Stimulated activated CD4-positive, alpha-beta T cell treated with anti-CD3 and anti-CD28 coated beads, Interleukin-15, amount 100 ng/mL, for 48 hours (primary cell): ENCODE results near the gene CAMK2D.

Source experiments
- DNase-seq, 2 donors: peaks; one replicate each; pipeline ENCODE4 v3.0.0-alpha.2; 2020; ENCODE audit warnings: low read depth in 2 of 2

Gene CAMK2D

GRCh38 chr4:113472864-113473263, 288.7 kb downstream of the CAMK2D start:
- DNase-seq: no peak

DNA sequence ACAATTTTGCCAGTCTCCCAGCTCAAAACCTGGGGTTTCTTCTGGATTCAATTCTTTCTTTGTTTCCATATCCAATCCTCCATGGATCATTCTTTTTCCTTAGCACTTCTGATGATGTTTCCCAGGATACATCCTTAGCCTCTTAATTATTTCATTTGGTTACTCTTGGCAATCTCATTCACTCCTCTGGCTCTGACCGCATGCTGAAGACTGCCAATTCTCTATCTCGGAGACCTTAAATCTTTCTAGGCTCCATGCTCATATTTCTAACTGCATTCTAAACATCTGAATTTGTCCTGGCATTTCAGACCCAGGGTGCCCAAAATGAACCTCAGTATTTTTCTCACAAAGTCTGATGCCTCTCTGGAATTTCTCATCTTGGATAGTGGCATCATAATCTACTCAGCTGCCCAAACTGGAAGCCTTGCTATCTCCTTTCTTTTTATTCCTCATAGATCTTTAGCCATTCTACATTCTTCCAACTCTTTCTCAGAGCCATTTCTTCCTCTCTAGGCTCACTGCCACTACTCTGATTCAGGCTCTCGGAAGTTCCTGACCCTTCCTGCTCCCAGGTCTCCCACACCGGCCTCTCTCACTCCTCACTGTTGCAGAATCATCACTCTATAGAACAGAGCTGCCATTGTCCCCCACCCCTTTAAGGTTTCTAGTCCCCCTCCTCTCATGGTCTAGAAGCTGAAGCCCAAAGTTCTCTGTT, 290.2 kb downstream of the CAMK2D start:
- DNase-seq: no peak

DNA sequence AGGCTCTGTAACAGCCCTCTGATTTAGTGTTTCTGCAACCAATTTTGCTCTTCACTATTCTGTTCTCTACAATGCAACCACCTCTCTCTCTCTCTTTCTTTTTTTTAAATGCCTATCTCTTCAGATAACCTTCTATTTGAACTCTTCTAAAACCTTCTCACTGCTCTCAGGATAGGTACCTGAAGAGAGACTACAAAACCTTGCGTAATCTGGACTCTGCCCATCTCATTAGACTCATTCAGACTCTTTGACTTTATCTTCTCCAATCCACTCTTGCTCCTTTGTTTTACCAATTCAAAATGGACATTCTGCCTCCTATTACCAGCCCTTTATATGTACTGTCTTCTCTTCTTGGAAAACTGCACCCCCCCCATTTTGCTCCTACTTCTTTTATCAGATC, 291.6 kb downstream of the CAMK2D start:
- no peak for DNase-seq

DNA sequence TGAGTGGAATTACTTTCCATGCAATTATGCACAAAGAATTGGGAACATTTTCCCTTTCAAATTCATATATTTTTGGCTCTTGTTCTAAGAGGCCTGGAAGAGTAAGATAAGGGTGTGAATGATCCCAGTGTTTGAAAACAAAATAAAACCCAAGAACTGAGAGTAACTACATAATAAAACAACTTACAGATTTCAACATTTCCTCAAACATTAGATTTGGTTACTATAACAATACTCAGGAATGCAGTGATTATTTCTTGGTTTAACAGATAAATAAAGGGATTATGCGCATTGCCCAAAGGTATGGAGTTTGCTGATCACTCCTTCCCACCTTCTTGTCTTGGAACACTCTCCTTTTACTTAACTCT, 292.5 kb downstream of the CAMK2D start:
- no peak for DNase-seq

DNA sequence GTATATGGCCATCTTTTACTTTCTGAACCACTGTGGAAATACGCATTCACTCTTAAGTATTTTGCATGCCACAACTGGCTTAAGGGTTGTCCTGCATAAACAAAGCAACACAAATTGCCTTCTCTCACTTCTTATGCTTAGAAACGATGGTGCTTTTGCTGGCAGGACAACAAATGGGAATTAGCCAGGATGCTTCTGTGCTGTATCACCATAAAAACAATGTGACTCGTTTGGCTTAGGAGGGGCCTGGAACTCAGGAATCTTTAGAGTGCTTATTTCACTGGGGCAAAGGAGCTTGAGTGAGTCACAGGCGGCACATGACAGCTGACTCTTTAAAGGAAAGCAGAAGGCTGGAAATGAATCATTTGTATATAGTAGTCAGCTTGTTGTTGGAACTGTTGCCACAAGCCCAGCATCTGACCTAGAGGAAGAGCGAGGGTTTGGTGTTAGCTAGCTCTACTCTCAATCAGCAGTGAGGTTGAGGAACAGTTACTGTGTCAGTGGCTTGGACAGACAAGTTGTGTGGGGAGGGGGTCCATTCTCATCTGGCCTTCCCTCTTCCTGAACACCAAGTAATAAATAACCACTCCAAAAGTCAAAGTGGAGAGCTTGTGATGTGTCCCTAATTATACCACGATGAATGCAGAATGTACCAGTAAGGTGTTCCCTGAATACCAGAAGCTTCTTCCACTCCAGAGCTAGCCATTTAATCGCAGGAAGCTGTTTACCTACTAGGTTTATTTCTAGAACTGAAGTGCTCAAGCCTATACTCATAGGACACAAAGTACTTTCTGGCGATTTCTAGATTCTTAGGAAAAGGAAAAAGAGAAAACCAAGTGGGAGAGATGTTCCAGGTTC, 293.1 kb downstream of the CAMK2D start:
- no peak for DNase-seq

DNA sequence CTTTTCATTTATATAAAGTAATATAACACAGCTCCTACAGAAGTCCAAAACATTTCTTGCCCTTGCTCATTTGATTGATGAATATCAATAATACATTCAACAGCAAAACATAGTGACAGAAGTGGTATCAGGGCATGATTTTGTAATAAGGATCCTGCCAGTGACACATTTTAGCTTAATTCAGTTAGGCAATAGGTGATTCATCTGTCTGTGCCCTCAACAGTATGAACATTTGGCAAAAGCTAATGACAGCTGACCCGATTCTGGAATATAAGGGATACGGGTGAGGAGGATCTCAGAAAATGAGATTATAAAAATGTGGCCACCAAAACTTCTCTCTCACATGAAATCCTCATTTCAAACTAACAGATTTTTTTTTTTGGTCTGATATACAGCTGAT, 294.0 kb downstream of the CAMK2D start:
- DNase-seq: no peak

GRCh38 chr4:113462286-113462685, 299.3 kb downstream of the CAMK2D start:
- no peak for DNase-seq

DNA sequence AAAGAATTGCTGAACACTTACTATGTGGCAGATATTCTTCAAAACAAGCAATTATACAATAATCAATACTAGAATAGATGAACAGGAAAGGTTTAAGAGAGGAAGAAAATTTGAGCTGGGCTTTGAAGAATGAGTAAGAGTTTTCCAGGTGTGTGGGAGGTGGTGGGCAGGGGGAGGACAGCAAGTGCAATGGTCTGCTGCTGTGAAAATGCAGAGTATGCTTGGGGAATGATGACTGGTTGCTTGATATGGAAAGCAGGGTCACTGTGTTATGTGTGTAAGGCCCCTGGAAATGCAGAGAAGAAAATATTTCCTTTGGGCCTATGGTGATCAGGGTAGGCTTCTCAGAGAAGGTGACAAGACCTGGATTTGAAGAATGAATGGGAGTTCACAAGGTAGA, 300.3 kb downstream of the CAMK2D start:
- DNase-seq: no peak

DNA sequence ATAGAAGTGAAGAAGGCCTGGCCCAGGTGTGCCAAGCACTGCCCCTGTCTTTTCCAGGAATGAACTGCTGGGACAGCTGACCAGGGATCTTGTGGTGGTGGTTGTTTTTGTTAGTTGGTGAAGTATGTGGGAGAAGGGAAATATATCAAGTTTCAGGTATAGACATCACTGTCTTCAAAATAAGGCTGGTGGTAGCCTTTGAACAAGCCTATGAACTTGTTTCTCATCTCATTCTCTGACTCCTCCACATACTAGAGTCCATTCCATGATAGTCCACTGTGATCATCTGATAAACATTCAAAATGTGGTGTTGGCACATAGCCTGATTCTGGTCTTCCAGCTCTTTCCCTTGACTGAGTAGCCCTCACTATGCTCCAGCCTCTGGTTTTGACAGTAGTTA, 303.7 kb downstream of the CAMK2D start:
- DNase-seq: no peak

DNA sequence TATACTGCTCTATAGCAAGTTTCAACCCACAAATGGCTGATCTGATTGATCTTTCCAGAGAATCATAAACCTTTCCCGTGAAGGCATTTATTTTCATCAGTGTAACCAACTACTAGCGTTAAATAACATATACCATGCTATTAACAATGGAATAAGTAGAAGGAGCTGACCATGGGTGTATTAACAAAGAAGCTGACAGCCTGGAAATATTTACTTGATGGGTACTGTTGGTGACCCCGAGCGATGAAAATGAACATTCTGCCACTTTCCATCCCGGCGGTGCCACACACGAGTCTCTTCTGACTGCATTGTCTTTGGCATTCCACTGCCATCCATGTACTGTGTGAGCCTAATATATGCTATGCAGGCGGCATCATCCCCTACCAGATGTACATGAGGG, 304.4 kb downstream of the CAMK2D start:
- no peak for DNase-seq

DNA sequence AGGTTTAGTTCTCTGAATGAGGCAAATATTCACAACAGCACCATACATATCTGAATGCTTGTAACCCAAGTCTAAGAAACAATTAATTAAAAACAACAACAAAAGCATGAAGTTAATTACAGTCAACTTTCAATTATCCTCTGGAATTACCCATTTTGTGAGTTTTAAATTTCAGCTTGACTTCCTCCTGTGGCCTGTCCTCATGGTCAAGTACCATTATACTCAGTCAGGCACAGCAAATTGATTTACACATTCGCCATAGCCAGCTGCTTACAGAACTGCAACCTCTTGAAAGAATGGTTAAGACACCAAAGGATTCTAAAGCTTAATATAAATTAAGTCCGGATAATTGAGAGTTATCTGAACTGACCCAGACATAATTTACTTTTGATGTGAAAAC, 306.5 kb downstream of the CAMK2D start:
- DNase-seq: no peak

- DNase-seq: no peak
Observed at GRCh38 chr4:113452868-113453620, 308.5 kb downstream of the CAMK2D start.

- DNase-seq: no peak
Observed at GRCh38 chr4:113452152-113452551, 309.4 kb downstream of the CAMK2D start.

- DNase-seq: no peak
Observed at GRCh38 chr4:113450295-113451080, 311.1 kb downstream of the CAMK2D start.

- no peak for DNase-seq
Observed at GRCh38 chr4:113449410-113449974, 312.0 kb downstream of the CAMK2D start.

- no peak for DNase-seq
Observed at GRCh38 chr4:113447769-113448168, 313.8 kb downstream of the CAMK2D start.

GRCh38 chr4:113447061-113447460, 314.5 kb downstream of the CAMK2D start:
- DNase-seq: no peak

- no peak for DNase-seq
Observed at GRCh38 chr4:113446019-113446418, 315.5 kb downstream of the CAMK2D start.

DNA sequence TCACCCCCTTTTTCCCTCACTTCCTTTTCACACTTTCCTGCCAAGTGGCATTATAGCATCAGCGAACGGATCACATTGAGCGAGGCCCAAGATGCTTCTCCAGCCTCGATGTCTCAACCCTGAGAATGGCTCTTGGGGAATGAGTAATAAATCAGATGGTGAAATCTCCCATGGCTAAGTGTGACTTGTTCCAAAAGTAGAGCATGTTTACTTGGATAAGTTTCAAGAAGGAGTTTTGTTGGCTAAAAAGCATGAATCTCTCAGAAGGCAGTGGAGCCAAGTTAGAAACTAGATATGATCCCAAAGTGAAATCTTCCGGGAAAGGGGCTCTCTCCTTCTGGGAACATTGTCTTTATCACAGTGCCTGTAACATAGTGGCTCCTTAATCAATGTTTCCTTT, 316.3 kb downstream of the CAMK2D start:
- DNase-seq: no peak

GRCh38 chr4:113444386-113444785, 317.2 kb downstream of the CAMK2D start:
- DNase-seq: no peak

GRCh38 chr4:113442826-113443225, 318.7 kb downstream of the CAMK2D start:
- no peak for DNase-seq
